Hematopoietic multipotent progenitor cell treated with erythropoietin and hydrocortisone succinate and interleukin-3 and kit ligand, for 8 days (in vitro differentiated cells): ENCODE data around the gene C17orf107.

Experiments used
- DNase-seq: peaks from one replicate; pipeline ENCODE4 v3.0.0-alpha.2; 2015

Gene C17orf107

DNA sequence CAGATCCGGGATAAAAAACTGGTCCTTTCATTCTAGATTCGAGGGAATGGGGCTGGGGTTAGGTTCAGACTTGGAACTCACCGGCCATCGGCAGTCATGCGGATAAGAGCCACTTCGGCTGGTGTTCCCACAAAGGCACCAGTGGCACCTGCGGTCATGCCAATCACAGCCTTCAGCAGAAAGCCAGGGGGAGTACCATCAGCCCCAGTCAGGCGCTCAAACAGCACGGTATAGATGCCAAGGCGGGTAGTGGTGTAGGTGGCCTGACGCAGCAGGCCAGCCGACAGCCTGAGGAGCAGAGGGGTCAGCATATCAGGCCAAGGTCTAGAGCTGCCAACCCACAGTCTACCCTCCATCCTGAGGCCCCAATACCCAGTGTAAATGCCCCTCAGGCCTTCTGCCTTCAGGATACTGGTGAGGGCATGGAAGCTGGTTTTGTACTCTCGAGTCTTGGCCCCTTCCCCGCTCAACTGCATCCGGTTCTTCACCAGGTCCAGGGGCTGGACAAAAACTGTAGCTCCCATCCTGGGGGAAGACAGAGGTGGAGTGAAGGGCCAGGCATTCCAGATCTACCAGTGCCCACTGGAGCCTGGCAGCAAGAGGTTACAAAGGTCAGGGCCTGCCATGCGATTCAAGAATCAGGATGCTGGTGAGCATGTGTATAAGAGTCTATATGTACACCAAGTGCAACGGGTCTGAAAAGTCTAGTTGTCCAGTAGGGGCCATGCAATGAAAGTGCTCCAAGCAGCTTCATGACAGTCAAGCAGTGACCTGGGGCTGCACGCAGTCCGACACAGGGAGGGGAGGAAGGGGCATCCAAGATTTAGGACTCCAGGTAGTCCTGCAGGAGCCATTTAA is 39.6 kb downstream of the C17orf107 start:
- peak; percentile 35 for DNase-seq

DNA sequence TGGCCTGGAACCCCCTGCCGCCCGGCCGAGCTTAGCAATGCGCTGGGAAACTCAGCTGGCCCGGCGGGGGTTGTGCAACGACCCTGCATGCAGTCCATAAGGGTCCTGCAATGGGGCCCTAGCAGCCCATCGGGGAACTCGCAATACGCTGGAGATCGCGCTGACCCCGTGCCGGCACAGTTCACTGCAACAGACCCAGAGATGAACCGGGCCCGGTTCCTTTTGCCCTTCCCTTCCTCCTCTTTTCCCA is 40.1 kb downstream of the C17orf107 start:
- no peak for DNase-seq

DNA sequence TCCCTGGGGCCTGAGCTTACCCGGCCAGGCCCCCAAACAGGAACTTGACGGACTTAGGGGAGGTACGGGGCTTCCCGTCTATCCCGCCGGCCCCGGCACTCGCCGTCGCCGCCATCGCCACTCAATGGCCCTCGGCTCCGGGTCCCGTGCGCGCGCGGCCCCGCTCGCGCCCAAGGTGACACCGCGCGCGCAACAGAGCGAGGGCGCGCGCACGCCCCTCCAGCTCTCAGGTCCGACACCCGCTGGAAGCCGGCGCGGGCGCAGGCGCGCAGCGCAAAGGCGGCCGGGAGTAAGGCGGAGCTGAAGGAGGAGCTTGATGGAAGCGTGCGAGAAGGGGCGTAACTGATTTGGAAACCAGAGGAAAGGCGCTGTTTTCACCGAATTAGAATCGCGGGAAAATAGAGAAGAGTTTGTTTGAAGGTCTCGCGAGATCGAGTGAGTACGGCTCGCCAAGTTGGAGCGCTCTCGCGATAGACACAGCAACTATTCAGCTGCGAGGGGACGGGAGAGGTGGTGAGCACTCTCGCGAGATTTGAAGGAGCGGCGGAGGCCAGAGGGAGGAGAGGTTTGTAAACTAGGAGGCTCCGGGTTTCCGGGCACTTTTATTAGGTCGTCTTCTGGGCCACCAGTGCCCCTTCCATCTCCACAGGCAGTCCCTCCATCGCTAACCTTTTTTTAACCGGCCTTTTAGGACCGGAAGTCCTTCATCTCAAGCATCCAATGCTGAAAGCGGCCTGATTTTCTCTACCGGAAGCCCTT is 40.6 kb downstream of the C17orf107 start, which contains the start of the genes RNF167 and SLC25A11:
Gene RNF167, plus strand, starts transcription at position 473 of the 759 bp plus-strand sequence. CDS start 642 bp downstream, outside the sequence.
Gene SLC25A11, minus strand, starts transcription at position 251 of the 759 bp plus-strand sequence. Its CDS starts 136 bp downstream, at position 115.
- peak; percentile 100 for DNase-seq

DNA sequence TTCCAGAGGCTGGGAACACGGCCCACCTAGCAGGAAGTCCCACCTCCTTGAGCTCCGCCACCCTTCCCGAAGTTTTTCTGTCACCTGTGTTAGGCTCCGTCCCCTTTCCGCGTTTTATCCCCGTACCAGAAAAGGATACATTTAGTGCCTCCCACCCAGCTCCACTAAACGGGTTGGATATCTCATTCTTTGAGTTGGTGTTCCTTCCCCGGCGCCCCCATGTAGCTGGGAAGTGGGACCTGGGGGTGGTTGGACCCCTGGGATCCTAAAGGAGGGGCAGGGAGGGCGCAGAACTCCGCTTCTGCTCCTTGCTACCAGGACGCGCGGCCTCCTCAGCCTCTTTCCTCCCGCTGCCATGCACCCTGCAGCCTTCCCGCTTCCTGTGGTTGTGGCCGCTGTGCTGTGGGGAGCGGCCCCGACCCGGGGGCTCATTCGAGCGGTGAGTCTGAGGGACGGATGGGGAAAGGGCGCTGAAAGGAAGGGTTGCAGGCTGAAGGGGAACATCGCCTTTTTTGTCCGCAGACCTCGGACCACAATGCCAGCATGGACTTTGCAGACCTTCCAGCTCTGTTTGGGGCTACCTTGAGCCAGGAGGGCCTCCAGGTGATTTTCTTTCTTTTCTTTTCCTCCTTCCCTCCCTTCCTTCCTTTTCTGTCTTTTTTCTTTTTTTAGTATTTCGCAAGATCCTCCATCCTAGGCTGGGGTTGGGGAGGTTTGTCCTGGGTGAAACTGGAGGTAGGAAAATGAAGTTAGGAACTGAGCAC is 41.4 kb downstream of the C17orf107 start:
- DNase-seq, result no peak

DNA sequence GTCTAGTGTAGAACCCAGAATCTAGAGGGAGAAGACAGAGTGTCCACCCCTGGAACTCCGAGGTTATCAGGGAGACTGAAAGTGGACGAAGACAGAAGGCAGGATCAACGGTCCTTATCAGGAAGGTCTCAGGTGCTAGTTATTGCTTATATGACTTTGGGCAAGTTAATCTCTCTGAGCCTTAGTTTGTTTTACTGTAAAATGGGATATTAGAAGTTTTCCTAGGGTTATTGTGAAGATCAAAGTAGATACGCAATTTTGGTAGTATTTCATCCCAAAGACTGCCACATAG is 41.9 kb downstream of the C17orf107 start:
- DNase-seq, result peak; percentile 23

DNA sequence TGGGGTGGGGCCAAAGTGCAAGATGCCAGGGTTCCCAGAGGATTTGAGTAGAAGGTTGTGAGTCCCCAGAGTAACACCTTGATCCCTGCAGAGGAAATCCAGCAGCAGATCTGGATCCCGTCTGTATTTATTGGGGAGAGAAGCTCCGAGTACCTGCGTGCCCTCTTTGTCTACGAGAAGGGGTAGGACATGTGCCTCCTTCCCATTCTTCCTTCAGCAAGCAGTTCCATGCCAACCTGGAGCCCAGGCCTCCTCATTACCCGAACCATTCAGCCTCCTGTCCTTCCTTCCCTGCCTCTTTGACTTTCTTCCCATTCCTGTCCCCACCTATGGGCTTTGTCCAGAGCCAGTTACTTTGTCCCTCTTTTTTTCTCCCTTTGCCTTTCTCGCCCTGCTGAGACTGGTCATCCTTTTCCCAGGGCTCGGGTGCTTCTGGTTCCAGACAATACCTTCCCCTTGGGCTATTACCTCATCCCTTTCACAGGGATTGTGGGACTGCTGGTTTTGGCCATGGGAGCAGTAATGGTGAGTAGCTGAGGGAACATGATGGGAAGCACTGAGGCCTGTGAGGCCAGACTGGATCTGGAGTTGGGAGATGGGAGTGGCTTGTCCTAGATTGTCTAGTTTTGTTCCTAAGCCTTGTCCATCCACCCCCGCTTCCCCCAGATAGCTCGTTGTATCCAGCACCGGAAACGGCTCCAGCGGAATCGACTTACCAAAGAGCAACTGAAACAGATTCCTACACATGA is 43.6 kb downstream of the C17orf107 start:
- no peak for DNase-seq

DNA sequence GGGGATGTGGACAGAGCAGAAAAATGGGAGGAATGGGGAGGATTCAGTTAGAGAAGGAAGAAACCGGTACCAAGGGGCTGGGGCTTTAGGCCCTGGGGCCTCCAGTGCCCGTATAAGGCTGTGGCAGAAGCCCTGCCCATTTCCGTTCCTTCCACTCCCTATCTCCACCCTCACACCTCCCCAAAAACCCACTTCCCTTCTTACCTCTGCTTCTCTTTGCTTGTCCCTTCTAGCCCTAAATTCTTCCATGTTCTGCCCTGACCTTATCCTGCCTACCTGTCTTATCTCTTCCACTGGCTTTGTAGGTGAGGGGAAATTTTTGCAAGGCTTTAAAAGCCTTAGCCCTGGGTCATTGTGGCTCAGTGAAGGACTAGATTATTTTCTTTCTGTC is 44.8 kb downstream of the C17orf107 start:
- DNase-seq, result peak; percentile 76

DNA sequence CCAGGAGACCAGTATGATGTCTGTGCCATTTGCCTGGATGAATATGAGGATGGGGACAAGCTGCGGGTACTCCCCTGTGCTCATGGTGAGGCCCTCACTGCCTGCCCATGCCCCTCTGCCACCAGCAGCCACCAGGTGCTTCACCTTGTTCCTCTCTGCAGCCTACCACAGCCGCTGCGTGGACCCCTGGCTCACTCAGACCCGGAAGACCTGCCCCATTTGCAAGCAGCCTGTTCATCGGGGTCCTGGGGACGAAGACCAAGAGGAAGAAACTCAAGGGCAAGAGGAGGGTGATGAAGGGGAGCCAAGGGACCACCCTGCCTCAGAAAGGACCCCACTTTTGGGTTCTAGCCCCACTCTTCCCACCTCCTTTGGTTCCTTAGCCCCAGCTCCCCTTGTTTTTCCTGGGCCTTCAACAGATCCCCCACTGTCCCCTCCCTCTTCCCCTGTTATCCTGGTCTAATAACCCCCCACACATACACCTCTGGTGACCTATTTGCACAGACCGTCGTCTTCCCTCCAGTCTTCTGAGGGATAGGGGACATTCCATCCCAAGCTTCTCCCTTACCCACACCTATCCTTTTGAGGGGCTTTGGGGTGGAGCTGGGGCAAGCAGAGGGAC is 45.3 kb downstream of the C17orf107 start:
- peak; percentile 23 for DNase-seq

DNA sequence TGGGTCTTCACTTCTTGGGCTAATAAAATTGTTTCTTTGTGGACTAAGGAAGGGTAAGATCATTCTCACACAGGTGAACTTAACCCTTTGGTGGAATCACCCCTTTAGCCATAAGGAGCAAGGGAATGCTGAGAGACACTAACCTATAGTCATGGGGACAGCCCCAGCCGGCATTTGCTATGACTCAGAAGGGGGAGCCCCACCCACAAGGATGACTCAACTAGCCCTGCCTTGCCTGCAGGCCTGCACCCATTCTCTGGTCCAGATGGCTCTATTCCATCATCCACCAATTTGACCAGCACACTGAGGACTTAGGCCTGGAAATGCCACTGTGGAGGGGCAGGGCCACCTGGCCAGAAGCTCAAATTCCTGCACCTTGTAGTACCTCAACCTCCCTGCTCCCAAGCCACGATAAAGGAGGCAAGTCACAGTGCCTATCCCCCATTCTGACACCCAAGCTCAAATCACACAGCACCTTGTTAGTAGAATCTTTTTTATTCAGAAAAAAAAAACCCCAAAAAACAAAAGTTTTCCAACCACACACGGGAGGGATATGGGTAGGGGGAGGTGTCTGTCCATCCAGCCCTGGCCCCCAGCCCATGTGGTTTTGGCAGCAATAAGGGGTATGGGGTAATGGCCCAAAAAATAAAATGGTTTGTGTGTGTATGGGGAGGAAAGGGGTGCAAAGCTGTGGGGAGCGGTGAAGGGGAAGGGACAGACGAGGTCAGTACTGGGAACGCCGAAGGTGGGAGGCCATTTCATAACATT is 46.0 kb downstream of the C17orf107 start:
- DNase-seq, result peak; percentile 87

DNA sequence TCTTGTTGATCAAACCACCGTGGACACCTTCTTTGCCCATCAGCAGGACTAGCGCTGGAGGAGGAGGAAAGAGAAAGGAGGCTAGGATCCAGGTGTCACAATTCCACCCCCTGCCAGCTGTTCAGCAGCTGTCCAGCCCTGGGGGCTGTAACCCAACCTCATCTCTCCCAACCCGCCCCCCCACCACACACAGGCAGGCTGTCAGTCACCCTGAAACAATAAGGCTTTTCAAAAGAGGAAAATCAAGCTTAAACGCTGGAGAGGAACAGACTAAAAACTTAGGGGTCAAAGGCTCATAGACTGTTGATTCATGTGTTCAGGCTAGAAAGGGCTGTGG is 46.6 kb downstream of the C17orf107 start:
- DNase-seq, result no peak

DNA sequence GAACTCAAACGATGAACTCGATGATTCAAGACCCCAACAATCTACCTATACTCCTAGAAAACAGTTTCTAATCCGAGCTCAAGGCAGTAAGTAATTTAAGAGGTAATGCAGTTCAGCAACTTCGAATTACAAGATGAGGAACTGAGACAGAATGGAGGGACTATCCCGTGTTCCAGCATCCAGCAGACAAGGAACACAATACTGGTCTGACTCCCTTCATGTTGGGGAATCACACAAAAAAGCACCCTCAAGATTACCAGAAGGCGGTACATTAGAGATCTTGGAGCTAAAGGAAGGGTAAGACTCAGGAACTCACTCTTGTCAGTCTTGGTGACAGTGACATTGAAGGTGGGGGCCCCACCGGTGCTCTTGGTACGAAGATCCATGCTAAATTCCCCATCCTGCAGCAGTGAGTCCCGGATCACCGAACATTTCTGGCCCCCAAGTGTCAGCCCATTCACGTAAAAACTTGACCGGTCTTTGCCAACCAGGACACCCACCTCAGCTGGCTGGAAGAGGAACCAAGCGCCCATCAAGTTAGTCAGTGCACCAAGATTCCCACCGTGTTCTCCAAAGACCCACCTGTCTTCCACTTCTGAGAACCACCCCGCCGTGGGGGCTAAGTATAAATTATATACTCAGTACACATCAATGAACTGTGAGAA is 47.1 kb downstream of the C17orf107 start:
- DNase-seq, result peak; percentile 16

DNA sequence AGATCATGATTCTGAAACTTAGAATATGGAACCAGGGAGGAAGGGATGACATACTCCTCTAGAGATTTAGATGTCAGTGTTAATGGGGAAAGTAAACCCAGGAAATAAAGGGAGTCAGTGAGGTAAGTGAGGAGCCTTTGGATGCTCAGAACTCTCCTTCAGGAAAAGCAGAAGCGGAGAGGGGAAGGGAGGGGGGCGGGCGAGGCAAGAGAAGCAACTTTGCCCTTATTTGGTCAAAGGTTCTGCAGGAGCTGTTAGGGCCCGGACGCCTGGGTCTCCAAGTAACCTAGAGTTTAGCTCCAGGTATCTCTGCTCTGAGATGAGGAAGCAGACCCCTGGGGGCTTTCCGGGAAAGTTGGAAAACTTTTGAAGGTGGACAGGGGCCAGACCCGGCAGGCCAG is 47.7 kb downstream of the C17orf107 start:
- DNase-seq, result no peak

DNA sequence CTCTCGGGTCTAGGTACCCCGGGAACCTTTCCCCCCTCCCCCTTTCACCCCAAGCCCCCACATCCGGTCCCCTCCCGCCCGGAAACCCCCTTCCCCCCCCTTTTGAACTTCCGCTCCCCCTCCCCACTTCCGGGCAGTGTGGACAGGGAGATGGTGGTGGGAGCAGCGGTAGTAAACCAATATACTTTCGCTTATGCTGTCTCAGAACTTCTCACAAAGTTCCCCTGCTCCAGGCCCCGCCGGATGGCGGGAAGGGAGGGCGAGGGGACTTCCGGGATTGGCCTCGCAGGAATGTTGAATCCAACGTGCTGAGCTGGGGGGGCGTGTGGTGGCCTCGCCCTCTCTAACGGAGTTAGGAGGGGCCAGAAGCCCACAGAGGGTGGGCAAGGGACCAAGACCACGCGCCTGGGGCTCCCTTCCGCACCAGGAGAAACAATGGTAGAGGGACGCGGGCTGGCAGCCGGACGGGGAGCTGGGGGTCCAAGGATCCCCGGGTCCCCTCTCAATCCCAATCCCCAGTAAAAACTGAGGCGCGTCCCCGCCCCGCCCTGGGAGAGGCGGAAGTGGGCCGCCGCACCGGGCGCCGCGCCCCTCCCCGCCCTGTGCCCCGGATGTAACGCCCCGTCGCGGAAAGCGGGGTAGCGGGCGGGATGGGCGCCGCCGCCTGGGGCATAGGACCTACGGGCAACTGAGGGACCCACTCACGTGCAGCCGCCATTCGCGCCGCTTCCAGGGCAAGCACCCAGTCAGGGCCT is 48.3 kb downstream of the C17orf107 start:
- peak; percentile 61 for DNase-seq

DNA sequence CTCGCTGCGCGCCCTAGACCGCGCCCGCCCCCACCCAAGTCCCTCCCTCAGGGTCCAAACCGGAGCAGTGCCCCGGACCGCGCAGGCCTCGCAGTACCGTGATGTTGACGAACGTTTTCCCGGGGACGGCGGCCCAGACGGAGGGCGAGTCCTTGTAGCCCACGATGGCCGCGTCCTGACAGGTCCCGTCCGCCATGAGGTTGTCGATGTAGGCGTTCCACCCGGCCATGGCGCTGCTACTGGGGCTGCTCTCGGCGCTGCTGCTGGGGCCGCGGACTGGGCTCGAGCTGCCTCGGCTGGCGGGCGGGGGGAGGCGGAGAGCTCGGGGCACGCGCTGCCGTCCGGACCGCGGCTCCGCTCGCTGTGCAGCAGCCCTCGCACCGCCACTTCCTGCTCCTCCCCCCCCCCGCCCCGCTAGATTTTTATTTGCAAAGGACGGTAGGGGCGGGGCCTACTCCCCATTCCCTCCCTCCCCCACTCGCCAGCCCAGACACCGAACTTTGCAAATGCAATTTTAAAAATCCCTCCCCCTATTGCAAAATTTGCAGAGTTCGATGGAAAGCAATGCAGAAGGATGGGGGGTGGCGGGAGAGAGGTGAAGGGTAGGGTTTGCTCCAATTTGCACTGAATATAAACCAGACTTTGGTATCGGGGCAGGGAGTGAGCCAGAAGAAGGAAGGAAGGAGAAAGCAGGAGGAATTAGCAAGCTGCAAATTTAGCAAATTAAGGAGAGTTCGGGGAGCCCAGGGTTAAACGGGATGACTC is 49.0 kb downstream of the C17orf107 start, which contains the start of gene PFN1:
Gene PFN1, minus strand, starts transcription at position 365 of the 765 bp plus-strand sequence. Its CDS starts 136 bp downstream, at position 229.
- DNase-seq, result peak; percentile 91

DNA sequence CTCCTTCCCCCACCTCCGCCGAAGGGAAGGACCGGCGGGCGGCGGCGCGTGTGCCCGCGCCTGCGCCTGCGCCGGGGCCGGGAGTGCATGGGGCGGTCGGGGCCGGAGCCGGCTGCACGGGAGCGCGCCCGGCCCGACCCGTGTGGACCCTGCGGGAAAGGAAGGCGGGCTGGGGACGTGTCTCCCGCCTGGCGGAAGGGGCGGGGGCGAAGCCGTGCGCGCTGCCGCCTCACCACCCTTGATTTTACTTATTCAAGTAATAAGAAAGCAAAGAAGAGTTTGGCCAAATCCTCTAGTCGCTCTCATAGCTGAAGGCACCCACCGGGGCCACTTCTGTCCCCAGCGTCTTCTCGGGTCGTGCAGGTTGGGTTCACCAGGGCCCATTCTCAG is 49.6 kb downstream of the C17orf107 start:
- DNase-seq, result peak; percentile 84

DNA sequence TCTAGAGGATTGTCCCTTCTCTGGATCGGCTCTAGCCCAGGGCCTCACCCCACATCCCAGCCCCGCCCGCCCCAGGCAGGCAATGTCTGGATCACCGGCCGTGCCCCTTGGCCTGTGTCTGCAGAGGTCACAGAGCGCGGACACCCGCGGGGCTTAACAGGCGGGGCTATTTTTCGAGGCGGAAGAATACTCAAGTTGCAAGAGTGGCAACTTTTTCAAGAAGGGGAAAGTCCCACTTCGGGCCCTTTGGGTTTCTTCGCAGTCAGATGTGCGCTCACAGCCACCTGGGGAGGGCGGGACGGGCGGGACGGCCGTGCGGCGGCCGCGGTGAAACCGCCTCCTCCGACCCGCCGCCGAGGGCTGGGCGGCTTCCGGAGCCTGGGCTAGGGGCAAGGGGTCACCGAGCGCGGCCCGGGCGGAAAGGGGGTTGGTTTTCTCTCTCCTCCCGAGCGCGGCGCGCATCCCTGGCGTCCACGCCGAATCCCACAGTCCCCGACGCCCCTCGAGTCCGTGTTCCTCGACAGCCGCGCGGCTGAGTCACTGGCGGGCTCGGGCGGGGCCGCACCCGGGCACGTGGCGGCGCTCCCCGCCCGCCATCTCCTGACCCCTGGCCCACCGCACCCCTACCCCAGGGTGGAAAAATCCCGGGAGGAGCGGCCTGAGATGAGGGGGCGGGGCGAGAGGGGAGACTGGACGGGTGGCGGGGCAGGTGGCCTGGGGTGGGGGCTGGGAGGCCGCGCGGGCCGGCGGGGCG is 50.2 kb downstream of the C17orf107 start:
- DNase-seq, result peak; percentile 73

DNA sequence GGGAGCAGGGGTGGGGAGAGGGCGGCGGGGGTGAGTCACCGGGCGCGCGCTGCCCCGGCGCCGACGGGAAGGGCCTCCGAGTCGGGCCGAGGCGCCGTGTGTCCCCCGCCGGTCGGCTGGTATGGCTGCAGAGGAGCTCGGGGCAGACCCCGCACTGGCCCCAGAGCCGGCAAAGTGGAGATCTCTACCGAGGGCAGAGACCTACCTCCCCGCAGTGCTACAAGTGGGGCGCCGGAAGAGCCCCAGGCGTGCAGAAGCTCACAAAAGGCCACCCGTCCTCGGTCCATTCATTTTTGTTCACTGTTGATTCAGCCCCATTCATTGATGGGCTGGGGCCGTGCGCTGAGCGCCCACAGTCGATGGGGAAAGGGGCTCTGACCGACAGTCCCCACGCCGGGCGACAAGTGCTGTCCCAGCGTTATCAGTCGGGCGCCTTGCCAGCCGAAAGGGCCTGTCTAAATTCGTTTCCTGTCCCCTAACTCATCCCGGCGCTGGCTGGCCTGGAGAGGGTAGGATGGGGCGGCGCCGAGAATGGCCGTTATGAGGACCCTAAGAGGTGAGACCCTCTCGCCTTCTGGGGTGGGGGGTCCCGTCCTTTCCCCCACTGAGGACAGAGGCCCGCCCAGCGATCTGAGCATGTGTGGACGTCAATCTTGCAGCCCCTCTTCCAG is 50.9 kb downstream of the C17orf107 start:
- peak; percentile 86 for DNase-seq

DNA sequence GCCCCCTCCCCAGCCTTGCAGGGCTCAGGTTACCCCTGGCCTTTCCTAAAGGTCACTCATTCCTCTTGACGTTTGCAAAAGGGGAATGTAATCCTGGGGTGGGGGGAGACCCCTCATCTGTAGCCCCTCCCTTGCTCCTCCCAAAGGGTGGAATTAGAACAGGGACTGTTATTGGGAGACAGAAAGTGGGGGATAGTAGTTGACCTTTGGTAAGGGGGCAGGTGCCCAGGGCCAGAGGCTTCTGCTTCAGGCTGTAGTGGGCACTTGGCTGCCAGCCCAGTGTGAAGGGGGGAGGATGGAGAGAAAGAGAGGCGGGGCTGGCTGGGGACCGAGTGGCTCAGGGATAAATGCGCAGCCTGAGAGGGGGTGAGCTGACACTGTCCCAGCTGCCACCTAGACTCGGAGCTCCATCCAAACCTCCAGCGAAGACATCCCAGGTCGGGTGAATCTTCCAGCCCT is 51.4 kb downstream of the C17orf107 start, which contains the start of gene ENO3:
Gene ENO3, plus strand, starts transcription at position 374 of the 459 bp plus-strand sequence. CDS start 711 bp downstream, outside the sequence.
- DNase-seq, result peak; percentile 56
